Ovary (tissue), 9 donors: Measurements from ENCODE around the gene ETS1. TPM values are rescaled to one million over a fixed set of nuclear protein-coding genes. Genes with fewer than 3 reads are reported as not detected.

ENCODE experiments used
- DNase-seq, 5 donors: peaks; one replicate each; pipeline ENCODE4 v3.0.0-alpha.2; 2019 to 2020
- H3K27ac ChIP-seq, 2 donors: fragments of 200-600 bp; one replicate each; pipeline versions ENCODE4 v1.5.1 to v1.8.0; 2019 to 2022
- H3K27me3 ChIP-seq: fragments of 200-600 bp; one replicate; pipeline ENCODE4 v1.8.0; 2022
- H3K36me3 ChIP-seq: fragments of 200-600 bp; sonication (generic); one replicate; pipeline ENCODE4 v1.5.1; 2019
- H3K4me1 ChIP-seq: one replicate; pipeline ENCODE4 v1.8.1; 2013; ENCODE audit warnings: mild to moderate bottlenecking, moderate library complexity; ENCODE audit not compliant: insufficient read depth
- H3K4me3 ChIP-seq: fragments of 200-600 bp; sonication (generic); one replicate; pipeline ENCODE4 v1.5.1; 2017
- H3K9me3 ChIP-seq, 2 donors: fragments of 200-600 bp in 1 of 2; sonication (generic) in 1 of 2; one replicate each; pipeline versions ENCODE4 v1.5.1 to v1.8.1; 2013 to 2019; ENCODE audit warnings: mild to moderate bottlenecking in 1 of 2, moderate library complexity in 1 of 2
- CTCF ChIP-seq, 3 donors: fragments of 450-650 bp in 2 of 3; fragments of 200-600 bp in 1 of 3; IDR thresholded peaks; one replicate each; pipeline versions ENCODE4 v1.5.1 to v1.8.0; 2016 to 2022; ENCODE audit warnings: antibody characterized with exemption in 3 of 3, mild to moderate bottlenecking in 1 of 3
- EP300 ChIP-seq: sonication (generic); formaldehyde crosslinking; IDR thresholded peaks from one replicate; pipeline ENCODE4 v1.6.1; 2017; ENCODE audit warnings: antibody characterized with exemption
- POLR2A ChIP-seq: fragments of 450-650 bp; IDR thresholded peaks from one replicate; pipeline ENCODE4 v1.6.1; 2017; ENCODE audit warnings: antibody characterized with exemption, mild to moderate bottlenecking, moderate library complexity
- WGBS, 3 donors: extraction: QIAGEN DNeasy Blood & Tissue Kit in 1 of 3; methylation state at CpG; one replicate each; pipeline versions ENCODE4 v1.1.5 to v1.1.7; 2013 to 2017; 5-methylcytosine and 5-hydroxymethylcytosine counted together
- intact Hi-C, 4 donors: fragments of 100-400 bp; cut with DNase I; formaldehyde crosslinking; loops; one replicate each; pipeline versions ENCODE4 v1.11.0 to v1.15.1; 2022 to 2023
- polyA plus RNA-seq, 2 donors: library from polyadenylated mRNA; stranded (reverse); fragments of 200-250 nt in 1 of 2; fragments of 350-450 nt in 1 of 2; fragmentation: Illumina TruSeq in 1 of 2; extraction: RNeasy Lipid Tissue Mini Kit (QIAGEN cat#74804) in 1 of 2; gene quantifications; one replicate each; pipeline ENCODE4 v1.2.3, GENCODE V29; 2013 to 2014
- total RNA-seq, 7 donors: library from RNA; depleted of rRNA in 2 of 7; stranded (reverse); fragments of >200 nt in 2 of 7; fragmentation: NEBNext Ultra II Directional in 3 of 7; extraction: Animal tissue kit (Norgen Biotek cat#: 25700) in 3 of 7; gene quantifications; one replicate each; pipeline versions ENCODE4 v1.1.0 to v1.2.4, GENCODE V29; 2016 to 2023
- donor health status: DM: no; HTN: no; CAD: no; lungs with moderate emphysema.
- donor health status: DM: no; HTN: no; CAD: no.
- donor health status: Bipolar disorder and iron deficiency.
- donor health status: DM: yes; HTN: yes; CAD: no.
- donor health status: DM: no; HTN: no; CAD: no.
- donor health status: DM: yes; HTN: yes; CAD: no.

ETS1 gene
- total and polyA plus RNA-seq, 9 donors, result 24.4 to 68.0 (median 40.4) TPM

GRCh38 chr11:128479144-128479543 is 108.2 kb downstream of the ETS1 start:
- Histone ChIP-seq H3K4me3 (no peak overlapping the region), H3K36me3 (no peaks in the 10 kb centered on the region), H3K9me3 (no peaks in the 10 kb centered on the region), H3K4me1 (peaks cover 34% of the 10 kb centered on the region), H3K27ac (peak overlapping the region in 1 of 2 donors; percentile 87), H3K27me3 (no peaks in the 10 kb centered on the region)
- no peak for TF ChIP-seq EP300
- TF ChIP-seq CTCF (IDR thresholded peaks at IDR 0.05), result no peak
- no peak for TF ChIP-seq POLR2A
- intact Hi-C loops, result no loop called here
- DNase-seq, result no peak

GRCh38 chr11:128478305-128478704 is 109.1 kb downstream of the ETS1 start:
- no peak for TF ChIP-seq CTCF (IDR thresholded peaks at IDR 0.05)
- TF ChIP-seq EP300, result no peak
- TF ChIP-seq POLR2A, result no peak
- Histone ChIP-seq H3K36me3 (no peaks in the 10 kb centered on the region), H3K4me1 (peaks cover 40% of the 10 kb centered on the region), H3K4me3 (no peak overlapping the region), H3K27ac (peak overlapping the region in 1 of 2 donors; percentile 87), H3K27me3 (no peaks in the 10 kb centered on the region), H3K9me3 (no peaks in the 10 kb centered on the region)
- DNase-seq, result no peak
- intact Hi-C loops, result no loop called here

GRCh38 chr11:128477811-128478210 is 109.5 kb downstream of the ETS1 start:
- WGBS, 3 donors, result 95 to 98% (median 96%) methylated on average over 1 of the region's 1 CpG
- intact Hi-C loops, result no loop called here
- Histone ChIP-seq H3K9me3 (no peaks in the 10 kb centered on the region), H3K4me3 (no peak overlapping the region), H3K27ac (no peak overlapping the region), H3K27me3 (no peaks in the 10 kb centered on the region), H3K4me1 (peaks cover 39% of the 10 kb centered on the region), H3K36me3 (no peaks in the 10 kb centered on the region)
- no peak for DNase-seq
- TF ChIP-seq EP300 (no peak), CTCF (IDR thresholded peaks at IDR 0.05) (no peak)

- Histone ChIP-seq H3K4me3 (no peak overlapping the region), H3K4me1 (peaks cover 41% of the 10 kb centered on the region), H3K36me3 (no peaks in the 10 kb centered on the region), H3K27me3 (no peaks in the 10 kb centered on the region), H3K9me3 (no peaks in the 10 kb centered on the region), H3K27ac (no peak overlapping the region)
- no peak for DNase-seq
- WGBS, 3 donors, result 95 to 97% (median 97%) methylated on average over 3 of the region's 3 CpGs
- intact Hi-C loops, result no loop called here
- TF ChIP-seq EP300, result no peak
- TF ChIP-seq POLR2A, result no peak
- TF ChIP-seq CTCF (IDR thresholded peaks at IDR 0.05), result no peak
These were observed 110.1 kb downstream of the ETS1 start for GRCh38 chr11:128477278-128477677.

- intact Hi-C loops, result no loop called here
- 80 to 92% (median 91%) methylated on average over 7 of the region's 7 CpGs for WGBS, 3 donors
- H3K9me3 ChIP-seq, result no peaks in the 10 kb centered on the region
- H3K27me3 ChIP-seq, result no peaks in the 10 kb centered on the region
- H3K27ac ChIP-seq, result no peak overlapping the region
- no peaks in the 10 kb centered on the region for H3K36me3 ChIP-seq
- TF ChIP-seq POLR2A (no peak), CTCF (IDR thresholded peaks at IDR 0.05) (no peak), EP300 (no peak)
- no peak overlapping the region for H3K4me3 ChIP-seq
- no peak for DNase-seq
- H3K4me1 ChIP-seq, result peaks cover 43% of the 10 kb centered on the region
These were observed 110.6 kb downstream of the ETS1 start for GRCh38 chr11:128476729-128477128.
